ENCODE data around the gene ECM1.

GRCh38 chr1:150535511-150536287 lies 27.8 kb downstream of the ECM1 start:
- TF ChIP-seq, protein P1, sequence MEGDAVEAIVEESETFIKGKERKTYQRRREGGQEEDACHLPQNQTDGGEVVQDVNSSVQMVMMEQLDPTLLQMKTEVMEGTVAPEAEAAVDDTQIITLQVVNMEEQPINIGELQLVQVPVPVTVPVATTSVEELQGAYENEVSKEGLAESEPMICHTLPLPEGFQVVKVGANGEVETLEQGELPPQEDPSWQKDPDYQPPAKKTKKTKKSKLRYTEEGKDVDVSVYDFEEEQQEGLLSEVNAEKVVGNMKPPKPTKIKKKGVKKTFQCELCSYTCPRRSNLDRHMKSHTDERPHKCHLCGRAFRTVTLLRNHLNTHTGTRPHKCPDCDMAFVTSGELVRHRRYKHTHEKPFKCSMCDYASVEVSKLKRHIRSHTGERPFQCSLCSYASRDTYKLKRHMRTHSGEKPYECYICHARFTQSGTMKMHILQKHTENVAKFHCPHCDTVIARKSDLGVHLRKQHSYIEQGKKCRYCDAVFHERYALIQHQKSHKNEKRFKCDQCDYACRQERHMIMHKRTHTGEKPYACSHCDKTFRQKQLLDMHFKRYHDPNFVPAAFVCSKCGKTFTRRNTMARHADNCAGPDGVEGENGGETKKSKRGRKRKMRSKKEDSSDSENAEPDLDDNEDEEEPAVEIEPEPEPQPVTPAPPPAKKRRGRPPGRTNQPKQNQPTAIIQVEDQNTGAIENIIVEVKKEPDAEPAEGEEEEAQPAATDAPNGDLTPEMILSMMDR (conservative IDR thresholded peaks at IDR 0.05) = no peak
- no peak for TF ChIP-seq EZH2 (IDR thresholded peaks at IDR 0.05; ENCODE audit: low read depth)
